AG10803 (cell line): ENCODE data around the gene CSRP2.
A peak's percentile ranks its signal among the peaks of the same experiment; 100 is the strongest.

Source experiments
- DNase-seq: peaks from one replicate; pipeline ENCODE4 v3.0.0; 2010; ENCODE audit warnings: low read depth
- H3K4me3 ChIP-seq: 2 replicates; pipeline ENCODE4 v1.5.1; 2011; ENCODE audit warnings: mild to moderate bottlenecking, low read length, control low read depth
- CTCF ChIP-seq: conservative IDR thresholded peaks from 2 replicates; pipeline ENCODE4 v1.5.1; 2011; ENCODE audit warnings: mild to moderate bottlenecking, low read length, control low read depth, inconsistent platforms

Gene CSRP2

GRCh38 chr12:76847260-76847659 lies 31.6 kb downstream of the CSRP2 start:
- no peak for DNase-seq
- no peak for TF ChIP-seq CTCF
- H3K4me3 ChIP-seq = no peak overlapping the region

GRCh38 chr12:76836633-76837032 lies 42.2 kb downstream of the CSRP2 start:
- H3K4me3 ChIP-seq = no peak overlapping the region
- DNase-seq = no peak
- TF ChIP-seq CTCF = no peak

- H3K4me3 ChIP-seq = no peak overlapping the region
- TF ChIP-seq CTCF = no peak
- peak; percentile 9 for DNase-seq
Observed at GRCh38 chr12:76830436-76830835, 48.4 kb downstream of the CSRP2 start.

GRCh38 chr12:76820888-76821482 lies 57.8 kb downstream of the CSRP2 start:
- H3K4me3 ChIP-seq = no peak overlapping the region
- TF ChIP-seq CTCF = peak; percentile 78
- peak; percentile 46 for DNase-seq

- TF ChIP-seq CTCF = no peak
- H3K4me3 ChIP-seq = no peak overlapping the region
- no peak for DNase-seq
Observed at GRCh38 chr12:76813972-76814371, 64.8 kb downstream of the CSRP2 start.

GRCh38 chr12:76813265-76813664 lies 65.6 kb downstream of the CSRP2 start:
- no peak overlapping the region for H3K4me3 ChIP-seq
- no peak for TF ChIP-seq CTCF
- DNase-seq = no peak

GRCh38 chr12:76811976-76812375 lies 66.8 kb downstream of the CSRP2 start:
- DNase-seq = no peak
- H3K4me3 ChIP-seq = no peak overlapping the region
- TF ChIP-seq CTCF = no peak
